ENCODE measurements around the gene PELI2.

DNA sequence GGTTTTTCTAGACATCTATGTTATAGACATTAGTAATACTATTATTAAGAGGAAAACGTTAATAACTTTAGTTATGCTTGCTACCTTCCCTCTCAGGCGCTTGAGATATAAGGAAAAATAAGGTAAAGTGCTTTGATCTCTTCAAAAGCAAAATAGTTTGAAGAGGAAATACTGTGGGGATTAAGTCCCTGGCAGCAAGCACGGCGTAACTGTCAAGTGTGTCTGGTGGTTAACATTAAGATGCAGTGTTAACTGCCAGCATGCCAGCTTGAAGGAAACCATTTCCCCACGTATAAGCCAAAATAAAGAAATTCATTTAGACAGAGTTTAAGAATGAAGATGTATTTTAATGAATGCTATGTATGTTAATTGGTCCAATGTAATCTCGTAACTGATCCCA, 31.8 kb downstream of the PELI2 start:
- no peak for TF ChIP-seq POLR2A (IDR thresholded peaks at IDR 0.05; ENCODE audit: low read length)
- TF ChIP-seq GATA1 (IDR thresholded peaks at IDR 0.05; ENCODE audit: low read depth, low read length), result no peak
